ENCODE data around the gene ARID4B. TPM values are rescaled to one million over a fixed set of nuclear protein-coding genes. Genes with fewer than 3 reads are reported as not detected.
A peak's percentile ranks its signal among the peaks of the same experiment; 100 is the strongest.

The ARID4B gene, protein sequence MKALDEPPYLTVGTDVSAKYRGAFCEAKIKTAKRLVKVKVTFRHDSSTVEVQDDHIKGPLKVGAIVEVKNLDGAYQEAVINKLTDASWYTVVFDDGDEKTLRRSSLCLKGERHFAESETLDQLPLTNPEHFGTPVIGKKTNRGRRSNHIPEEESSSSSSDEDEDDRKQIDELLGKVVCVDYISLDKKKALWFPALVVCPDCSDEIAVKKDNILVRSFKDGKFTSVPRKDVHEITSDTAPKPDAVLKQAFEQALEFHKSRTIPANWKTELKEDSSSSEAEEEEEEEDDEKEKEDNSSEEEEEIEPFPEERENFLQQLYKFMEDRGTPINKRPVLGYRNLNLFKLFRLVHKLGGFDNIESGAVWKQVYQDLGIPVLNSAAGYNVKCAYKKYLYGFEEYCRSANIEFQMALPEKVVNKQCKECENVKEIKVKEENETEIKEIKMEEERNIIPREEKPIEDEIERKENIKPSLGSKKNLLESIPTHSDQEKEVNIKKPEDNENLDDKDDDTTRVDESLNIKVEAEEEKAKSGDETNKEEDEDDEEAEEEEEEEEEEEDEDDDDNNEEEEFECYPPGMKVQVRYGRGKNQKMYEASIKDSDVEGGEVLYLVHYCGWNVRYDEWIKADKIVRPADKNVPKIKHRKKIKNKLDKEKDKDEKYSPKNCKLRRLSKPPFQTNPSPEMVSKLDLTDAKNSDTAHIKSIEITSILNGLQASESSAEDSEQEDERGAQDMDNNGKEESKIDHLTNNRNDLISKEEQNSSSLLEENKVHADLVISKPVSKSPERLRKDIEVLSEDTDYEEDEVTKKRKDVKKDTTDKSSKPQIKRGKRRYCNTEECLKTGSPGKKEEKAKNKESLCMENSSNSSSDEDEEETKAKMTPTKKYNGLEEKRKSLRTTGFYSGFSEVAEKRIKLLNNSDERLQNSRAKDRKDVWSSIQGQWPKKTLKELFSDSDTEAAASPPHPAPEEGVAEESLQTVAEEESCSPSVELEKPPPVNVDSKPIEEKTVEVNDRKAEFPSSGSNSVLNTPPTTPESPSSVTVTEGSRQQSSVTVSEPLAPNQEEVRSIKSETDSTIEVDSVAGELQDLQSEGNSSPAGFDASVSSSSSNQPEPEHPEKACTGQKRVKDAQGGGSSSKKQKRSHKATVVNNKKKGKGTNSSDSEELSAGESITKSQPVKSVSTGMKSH (N-terminal part only)
- 7.3 to 12.7 TPM (median 9.1 TPM) in 3 replicates for polyA plus RNA-seq
- 48.0 TPM for polyA plus RNA-seq (2011; ENCODE audit: low read depth)
- polyA plus RNA-seq (2011; cell fraction: cytosol; rRNA removed), result 4.9 and 6.8 TPM in 2 replicates
- 18.2 and 20.3 TPM in 2 replicates for polyA plus RNA-seq (2011; cell fraction: nucleus; rRNA removed)
- polyA plus RNA-seq (2012; ENCODE audit: low replicate concordance), result 10.0 and 14.7 TPM in 2 replicates
- 9.9 to 17.2 TPM (median 10.4 TPM) in 3 replicates for polyA minus RNA-seq
- 7.5 TPM for polyA minus RNA-seq (2011; cell fraction: cytosol; rRNA and poly(A)+ RNA removed)
- polyA minus RNA-seq (2011; cell fraction: nucleus; rRNA and poly(A)+ RNA removed), result 28.1 and 49.2 TPM in 2 replicates

DNA sequence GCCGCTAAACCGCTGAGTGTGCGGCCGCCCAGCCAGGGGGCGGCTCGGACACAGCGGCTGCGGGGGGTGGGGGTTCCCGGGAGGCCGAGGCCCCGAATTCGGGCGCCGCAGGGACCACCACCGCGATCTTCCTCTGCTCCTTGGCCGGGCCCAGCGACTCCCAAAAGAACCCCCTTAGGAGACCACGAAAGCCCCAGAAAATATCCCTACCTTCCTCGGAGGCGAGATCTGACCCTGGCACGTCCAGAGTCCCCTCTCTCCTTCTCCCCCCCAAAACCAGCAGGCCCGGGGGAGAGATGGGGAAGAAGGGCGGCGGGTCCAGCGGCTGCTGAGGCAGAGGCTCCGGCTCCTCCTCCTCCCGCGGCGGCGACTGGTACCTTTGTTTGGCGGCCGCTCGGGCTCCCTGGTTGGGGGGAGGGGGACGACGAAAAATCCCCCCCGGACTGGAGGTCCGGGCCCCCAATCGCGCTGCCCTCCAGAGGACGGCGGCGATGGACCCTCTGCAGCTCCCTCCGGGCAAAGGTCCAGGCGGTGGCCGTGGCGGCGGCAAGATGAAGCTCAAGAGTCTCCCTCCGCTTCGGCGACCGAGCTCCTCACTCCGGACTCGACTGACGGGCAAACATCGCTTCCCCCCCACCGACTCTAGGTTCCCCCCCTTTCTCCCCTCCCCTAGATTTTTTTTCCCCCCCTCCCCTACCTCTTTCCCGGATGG, at the start of gene ARID4B:
Gene ARID4B, minus strand, starts transcription at position 621 of the 712 bp plus-strand sequence. CDS start 1,260 bp downstream, outside the sequence.
- peak within 1 kb of the TSS; percentile 99 for H3K4me2 ChIP-seq (ENCODE audit: control insufficient read depth, extremely low read depth, insufficient read depth, low read depth, low read length)
- dilution Hi-C loops (cut with MboI; ENCODE audit: extremely low pct_ligation_motif_present, low sequenced_read_pairs), result no loop called here
- peak within 1 kb of the TSS; percentile 91 for H3K9ac ChIP-seq (ENCODE audit: control insufficient read depth, extremely low read depth, insufficient read depth, low read length)
- no peaks in the 10 kb centered on the region for H3K9me1 ChIP-seq (ENCODE audit: control insufficient read depth, extremely low read depth, insufficient read depth, low read length)
- peak within 1 kb of the TSS; percentile 100 for H2AFZ ChIP-seq (ENCODE audit: control insufficient read depth, low read length)
- H3K4me1 ChIP-seq (ENCODE audit: control insufficient read depth, extremely low read depth, insufficient read depth, low read length), result peaks cover 30% of the 10 kb centered on the region
- DNase-seq (ENCODE audit: low read depth, low spot score) (no peak), FAIRE-seq (no peak)
- TF ChIP-seq, protein P1, sequence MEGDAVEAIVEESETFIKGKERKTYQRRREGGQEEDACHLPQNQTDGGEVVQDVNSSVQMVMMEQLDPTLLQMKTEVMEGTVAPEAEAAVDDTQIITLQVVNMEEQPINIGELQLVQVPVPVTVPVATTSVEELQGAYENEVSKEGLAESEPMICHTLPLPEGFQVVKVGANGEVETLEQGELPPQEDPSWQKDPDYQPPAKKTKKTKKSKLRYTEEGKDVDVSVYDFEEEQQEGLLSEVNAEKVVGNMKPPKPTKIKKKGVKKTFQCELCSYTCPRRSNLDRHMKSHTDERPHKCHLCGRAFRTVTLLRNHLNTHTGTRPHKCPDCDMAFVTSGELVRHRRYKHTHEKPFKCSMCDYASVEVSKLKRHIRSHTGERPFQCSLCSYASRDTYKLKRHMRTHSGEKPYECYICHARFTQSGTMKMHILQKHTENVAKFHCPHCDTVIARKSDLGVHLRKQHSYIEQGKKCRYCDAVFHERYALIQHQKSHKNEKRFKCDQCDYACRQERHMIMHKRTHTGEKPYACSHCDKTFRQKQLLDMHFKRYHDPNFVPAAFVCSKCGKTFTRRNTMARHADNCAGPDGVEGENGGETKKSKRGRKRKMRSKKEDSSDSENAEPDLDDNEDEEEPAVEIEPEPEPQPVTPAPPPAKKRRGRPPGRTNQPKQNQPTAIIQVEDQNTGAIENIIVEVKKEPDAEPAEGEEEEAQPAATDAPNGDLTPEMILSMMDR (optimal IDR thresholded peaks at IDR 0.05 in 1 of 3, IDR thresholded peaks at IDR 0.05 in 1 of 3, conservative IDR thresholded peaks at IDR 0.05 in 1 of 3; ENCODE audit: extremely low read depth in 1 of 3, insufficient read depth in 2 of 3, low read length in 3 of 3), result no peak
- no peak for TF ChIP-seq EZH2 (IDR thresholded peaks at IDR 0.05; ENCODE audit: low read length)
- peak within 1 kb of the TSS; percentile 95 to 97 (median 96) for H3K4me3 ChIP-seq (ENCODE audit: control insufficient read depth in 2 of 3, extremely low read depth in 1 of 3, insufficient read depth in 2 of 3, low read depth in 1 of 3, low read length in 3 of 3)
- H3K27ac ChIP-seq (ENCODE audit: control insufficient read depth, insufficient read depth, low read length), result peak within 1 kb of the TSS; percentile 95
- H3K36me3 ChIP-seq (ENCODE audit: control insufficient read depth in 2 of 2, extremely low read depth in 1 of 2, insufficient read depth in 2 of 2, low read length in 2 of 2), result peaks cover 0 to 4% of the 10 kb centered on the region in 2 experiments
- no peaks in the 10 kb centered on the region for H4K20me1 ChIP-seq (ENCODE audit: control insufficient read depth, extremely low read depth, insufficient read depth, low read length)
- H3K9me3 ChIP-seq (ENCODE audit: control insufficient read depth, low read depth, low read length), result no peaks in the 10 kb centered on the region
- no peaks in the 10 kb centered on the region for H3K27me3 ChIP-seq (ENCODE audit: control insufficient read depth, extremely low read depth, insufficient read depth, low read length)
- H3K79me2 ChIP-seq (ENCODE audit: control insufficient read depth, insufficient read depth, low read length), result peaks cover 87% of the 10 kb centered on the region

Data from keratinocyte (primary cell).